Inferior parietal cortex (tissue), 1 donor: ENCODE data around the gene OLAH.
"Not testable (repeated sequence)": the region's sequence is repeated elsewhere in the genome, so short reads cannot be mapped to it uniquely, and the experiment has no call there.

ENCODE experiments used
- DNase-seq: peaks from one replicate; pipeline ENCODE4 v3.0.0-alpha.2; 2016; ENCODE audit errors: extremely low spot score

The OLAH gene

DNA sequence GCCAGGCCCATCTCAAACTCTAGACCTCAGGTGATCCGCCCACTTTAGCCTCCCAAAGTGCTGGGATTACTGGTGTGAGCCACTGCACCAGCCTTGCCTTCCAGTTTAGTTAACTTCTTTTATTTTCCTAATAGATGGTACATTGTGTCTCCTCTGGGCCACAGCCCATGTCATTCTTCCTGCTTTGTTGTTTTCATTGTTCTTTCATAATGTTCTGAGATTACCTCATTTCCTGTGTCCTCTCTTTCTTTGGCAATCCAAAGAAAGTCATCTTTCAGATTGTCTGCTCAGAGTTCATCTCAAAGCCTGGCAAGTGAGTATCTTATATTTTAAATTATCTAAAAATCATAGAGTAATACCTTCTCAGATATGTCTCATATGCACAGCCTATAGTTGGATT, at the start of gene OLAH:
Gene OLAH (plus strand): TSS at position 270 of the 400 bp plus-strand sequence. CDS start 3,346 bp downstream, outside the sequence.
- no peak for DNase-seq

DNA sequence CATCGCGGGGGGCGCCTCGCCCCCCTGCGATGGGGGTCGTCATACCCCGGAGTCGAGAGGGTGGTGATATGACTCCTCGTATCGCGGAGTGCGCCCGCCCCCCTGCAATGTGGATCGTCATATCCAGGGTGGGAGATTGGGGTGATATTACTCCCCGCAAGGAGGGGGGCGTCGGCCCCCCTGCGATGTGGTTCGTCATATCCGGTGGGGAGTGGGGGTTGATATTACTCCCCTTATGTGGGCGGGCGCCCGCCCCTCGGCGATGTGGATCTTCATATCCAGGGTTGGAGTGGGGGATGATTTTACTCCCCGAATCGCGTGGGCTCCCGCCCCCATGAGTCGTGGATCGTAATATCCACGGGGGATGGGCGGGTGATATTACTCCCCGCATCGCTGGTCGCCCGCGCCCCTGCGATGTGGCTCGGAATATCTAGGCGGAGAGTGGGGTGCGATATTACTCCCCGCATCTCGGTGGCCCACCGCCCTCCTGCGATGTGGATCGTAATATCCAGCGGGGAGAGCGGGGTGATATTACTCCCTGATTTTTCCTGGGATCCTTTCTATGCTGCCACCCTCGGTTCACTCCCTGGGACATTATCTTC, 47.7 kb upstream of the OLAH start:
- DNase-seq: no peak

DNA sequence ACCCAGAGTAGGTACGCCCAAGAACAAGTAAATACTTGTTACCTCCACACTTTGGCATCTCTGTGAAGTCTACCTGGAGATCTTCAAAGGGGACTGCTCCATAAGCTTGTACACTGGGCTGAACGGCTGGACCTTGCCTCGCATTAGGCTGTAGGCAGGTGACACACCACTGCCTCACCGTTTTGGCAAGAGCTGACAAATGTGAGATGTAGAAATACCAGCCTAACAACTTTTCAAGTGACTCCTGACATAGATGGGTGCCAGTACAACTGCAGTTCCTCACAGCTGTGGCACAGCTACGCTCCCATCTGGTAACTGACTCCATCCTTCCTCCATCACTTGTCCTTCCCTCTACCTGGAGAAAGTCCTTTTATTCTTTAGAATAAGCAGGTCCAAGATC, 30.2 kb upstream of the OLAH start:
- not testable (repeated sequence) for DNase-seq

DNA sequence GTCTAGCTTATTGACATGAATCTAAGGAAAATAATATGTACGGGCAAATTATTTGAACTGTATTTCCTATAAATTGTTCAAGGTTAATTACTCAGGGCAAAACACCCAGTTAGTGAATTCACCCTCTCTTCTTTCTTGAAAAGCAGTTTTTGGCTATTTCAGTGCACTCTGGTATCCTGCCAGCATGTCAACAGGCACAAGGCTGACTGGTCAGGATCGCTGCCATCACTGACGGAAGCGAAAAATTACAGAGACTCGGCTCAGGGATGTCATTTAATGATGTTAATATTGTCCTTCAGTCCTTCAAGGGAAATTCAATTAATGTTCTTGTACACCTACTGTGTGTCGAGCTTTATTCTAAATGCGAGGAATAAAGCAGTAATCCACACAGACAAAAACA, 28.3 kb upstream of the OLAH start:
- DNase-seq: peak; percentile 3

DNA sequence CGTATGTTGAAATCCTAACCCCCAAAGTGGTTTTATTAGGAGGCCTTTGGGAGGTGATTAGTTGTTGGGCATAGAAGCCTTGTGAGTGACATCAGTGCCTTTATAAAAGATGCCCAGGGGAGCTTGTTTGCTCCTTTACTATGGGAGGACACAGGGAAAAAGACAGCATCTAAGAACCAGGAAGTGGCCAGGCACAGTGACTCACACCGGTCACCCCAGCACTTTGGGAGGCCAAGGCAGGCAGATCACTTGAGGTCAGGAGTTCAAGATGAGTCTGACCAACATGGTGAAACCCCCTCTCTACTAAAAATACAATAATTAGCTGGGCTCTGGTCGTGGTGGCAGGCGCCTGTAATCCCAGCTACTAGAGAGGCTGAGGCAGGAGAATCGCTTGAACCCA, 22.8 kb upstream of the OLAH start:
- not testable (repeated sequence) for DNase-seq

DNA sequence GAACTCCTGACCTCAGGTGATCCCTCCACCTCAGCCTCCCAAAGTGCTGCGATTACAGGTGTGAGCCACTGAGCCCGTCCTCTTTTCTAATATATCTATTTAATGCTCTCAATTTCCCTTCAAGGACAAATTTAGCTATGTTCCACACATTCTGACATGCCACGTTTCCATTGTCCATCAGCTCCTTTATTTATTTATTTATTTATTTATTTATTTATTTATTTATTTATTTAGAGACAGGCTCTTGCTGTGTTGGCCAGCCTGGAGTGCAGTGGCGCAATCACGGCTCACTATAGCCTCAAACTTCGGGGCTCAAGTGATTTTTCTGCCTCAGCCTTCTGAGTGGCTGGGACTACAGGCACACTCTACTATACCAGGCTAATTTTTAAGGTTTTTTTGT, 20.7 kb upstream of the OLAH start:
- DNase-seq: not testable (repeated sequence)

DNA sequence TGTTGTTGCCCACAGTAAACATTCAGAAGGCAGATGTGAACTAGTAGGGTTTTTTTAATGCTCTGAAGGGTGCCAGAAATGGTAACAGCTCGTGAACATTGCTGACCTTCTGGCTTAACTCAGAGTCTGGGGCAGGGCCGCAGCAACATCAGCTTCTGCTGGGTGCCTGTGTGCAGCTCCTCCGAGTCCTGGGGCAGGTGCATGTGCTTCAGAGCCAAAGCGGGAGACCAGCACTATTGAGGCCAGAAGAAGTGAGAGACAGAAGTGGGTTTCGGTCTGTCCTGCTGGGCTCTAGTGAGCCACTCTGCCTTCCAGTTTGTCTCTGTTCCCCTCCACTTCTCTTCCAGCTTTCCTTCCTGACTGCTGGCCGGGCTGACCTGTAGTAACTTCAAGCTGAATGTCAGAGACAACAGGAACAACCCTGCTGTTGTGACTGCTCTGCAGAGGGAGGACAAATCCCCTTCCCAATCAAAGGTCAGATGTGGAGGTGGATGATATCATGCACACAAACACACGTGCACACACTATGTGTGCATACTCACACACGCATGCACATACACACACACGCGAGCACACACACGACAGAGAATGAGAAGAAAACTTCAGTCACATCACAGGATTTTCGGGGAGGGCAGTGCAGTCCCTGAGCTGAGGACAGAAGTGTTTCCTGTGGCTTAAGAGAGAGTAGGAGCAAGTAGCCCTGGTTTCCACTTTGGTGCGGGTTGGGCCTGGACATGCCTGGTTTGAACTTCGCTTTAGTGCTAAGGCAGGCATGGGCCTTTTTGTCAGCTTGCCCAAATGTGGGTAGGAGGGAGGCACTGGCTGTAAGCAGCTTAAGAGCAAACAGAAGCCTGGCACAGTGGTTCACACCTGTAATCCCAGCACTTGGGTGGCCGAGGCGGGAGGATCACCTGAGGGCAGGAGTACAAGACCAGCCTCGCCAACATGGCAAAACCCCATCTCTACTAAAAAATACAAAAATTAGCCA, 19.4 kb upstream of the OLAH start:
- DNase-seq: not testable (repeated sequence)

DNA sequence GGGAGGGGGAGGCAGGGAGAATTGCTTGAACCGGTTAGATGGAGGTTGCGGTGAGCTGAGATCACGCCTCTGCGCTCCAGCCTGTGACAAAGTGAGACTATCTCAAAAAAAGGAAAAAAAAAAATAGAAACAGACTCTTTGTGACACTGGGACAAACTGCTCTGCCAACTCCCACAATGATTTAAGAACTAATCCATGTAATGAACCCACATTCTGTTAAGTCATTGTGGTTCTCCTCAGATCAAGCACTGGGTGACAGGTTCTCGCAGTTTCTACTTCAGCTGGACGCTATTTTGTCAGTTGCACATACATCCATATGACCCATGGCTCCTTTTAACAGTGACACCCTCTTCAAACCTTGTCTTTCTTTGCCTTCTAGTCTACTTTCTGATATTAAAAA, 18.7 kb upstream of the OLAH start:
- DNase-seq: not testable (repeated sequence)

DNA sequence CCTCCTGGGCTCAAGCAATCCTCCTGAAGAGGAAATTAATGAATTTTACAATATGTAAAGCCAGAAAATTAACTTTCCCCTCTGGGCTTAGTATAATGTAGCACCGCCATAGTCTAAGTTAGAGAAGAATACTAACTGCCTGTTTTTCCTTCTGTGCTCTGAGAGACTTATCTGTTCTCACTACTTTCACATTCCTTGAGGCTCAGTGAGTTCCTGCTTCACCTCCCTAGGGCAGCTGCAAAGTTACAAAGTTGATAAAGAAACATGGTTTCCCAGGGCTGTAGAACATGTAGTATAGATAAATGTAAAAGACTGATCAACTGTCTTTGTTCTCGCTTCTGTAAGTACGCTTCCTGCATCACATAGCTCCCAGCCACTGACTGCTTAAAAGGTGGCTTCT, 16.0 kb upstream of the OLAH start:
- DNase-seq: no peak

DNA sequence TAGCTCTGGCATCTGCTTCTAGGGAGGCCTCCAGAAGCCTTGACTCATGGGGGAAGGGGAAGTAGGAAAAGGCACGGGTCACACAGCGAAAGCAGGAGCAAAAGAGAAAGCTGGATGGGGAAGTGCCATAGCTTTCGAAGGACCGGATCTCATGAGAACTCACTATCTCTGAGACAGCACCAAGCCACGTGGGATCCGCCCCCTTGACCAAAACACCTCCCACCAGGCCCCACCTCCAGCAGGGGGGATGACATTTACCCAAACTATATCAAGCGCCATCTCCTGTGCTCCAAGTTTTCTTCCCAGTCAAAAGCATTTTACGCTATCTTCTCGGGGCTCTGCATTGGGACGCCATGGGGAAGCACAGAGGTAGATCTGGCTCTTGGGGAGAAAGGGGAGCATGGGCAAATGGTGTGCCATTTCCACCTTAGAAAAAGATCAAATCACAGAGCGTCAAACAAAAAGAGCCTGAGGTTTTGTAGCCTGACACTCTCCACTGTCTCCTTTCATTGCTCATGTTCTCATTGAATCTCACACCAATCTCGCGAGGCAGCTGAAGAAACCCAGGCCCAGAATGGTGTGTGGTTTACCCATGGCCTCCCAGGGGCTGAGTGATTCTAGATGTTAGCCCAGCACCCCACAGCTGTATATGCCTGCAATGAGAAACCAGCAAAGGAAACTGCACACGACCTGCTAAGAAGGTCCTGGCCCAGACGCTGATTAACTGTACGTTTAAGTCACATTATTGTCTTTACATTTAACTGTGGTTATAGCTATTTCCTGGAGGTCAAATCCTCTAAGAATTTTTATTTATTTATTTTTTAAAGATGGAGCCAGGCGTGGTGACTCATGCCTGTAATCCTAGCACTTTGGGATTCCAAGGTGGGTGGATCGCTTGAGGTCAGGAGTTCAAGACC, 8.1 kb upstream of the OLAH start:
- peak; percentile 9 for DNase-seq

DNA sequence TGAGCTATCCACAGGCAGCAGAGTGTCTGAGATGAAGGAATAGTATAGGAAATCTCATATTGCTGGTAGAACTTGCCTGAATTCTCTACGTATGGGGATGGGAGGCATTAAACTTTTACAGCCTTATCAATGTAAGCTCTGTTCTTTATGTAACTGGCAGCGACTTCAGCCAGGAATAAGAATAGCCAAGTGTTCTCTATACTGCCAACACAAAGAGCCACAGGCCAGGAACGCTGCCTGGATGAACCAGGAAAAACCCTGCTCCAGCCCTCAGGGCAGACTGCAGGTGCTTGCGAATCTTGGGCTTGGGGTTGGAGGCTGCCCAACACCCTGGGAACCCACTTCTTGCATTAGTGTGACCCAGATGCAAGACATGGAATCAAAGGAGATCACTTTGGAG, 6.1 kb upstream of the OLAH start:
- DNase-seq: no peak

DNA sequence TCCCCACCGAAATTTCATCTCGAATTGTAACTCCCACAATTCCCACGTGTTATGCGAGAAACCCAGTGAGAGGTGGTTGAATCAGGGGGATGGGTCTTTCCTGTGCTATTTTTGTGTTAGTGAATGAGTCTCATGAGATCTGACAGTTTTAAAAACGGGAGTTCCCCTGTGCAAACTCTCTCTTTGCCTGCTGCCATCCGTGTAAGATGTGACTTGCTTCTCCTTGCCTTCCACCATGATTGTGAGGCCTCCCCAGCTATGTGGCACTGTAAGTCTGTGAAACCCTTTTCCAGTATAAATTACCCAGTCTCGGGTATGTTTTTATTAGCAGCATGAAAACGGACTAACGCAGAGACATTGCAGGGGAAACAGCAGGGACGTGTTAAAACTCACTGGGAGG, 5.3 kb upstream of the OLAH start:
- DNase-seq: no peak

DNA sequence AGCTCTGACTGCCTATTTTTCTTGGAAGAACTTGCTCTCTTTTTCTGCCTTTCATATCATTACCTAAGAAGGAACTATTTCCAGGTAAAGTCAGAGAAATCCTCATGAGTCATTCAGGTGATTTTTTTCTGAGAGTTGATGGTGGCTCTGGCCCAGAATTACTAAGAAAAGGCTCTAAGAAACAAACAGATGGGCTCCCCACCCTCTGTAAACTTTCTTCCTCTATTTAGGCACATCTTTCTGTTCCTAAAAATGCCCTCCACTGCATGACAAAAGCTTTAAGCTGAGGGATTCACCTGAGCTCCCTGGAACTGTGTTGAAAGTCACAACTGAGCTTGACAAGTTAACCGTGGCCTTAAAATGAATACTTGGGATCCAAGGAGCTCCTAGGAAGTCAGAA, 1.6 kb downstream of the OLAH start:
- no peak for DNase-seq

DNA sequence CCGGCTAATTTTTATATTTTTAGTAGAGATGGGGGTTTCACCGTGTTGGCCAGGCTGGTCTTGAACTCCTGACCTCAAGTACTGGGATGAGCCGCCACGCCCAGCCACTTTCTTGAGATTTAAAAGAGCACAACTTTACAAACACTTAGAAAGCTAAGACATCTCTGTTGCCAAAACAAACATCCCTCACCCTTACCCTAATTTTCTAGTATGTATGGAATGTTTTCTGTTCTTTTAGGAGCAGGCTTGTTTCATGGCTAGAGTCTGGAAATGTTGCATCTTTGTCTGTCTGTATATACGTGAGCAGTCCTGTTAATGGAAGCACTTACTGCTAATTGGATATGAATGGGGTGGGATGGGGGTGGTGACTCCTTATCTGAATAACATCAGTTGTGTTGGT, 2.9 kb downstream of the OLAH start:
- no peak for DNase-seq

DNA sequence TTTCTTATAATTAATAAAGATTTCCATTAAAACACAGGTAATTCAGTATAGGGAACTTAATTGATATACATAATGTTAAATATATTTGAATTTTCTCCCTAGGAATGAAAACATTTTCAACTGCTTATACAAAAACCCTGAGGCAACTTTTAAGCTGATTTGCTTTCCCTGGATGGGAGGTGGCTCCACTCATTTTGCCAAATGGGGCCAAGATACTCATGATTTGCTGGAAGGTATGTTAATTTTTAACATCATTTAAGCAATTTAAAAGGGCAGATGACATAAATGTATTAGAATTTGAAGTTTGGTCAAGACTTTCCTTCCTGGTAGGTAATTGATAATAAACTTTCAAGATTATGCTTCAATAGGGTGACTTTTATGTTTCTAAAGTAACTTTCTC, 5.8 kb downstream of the OLAH start:
- no peak for DNase-seq

DNA sequence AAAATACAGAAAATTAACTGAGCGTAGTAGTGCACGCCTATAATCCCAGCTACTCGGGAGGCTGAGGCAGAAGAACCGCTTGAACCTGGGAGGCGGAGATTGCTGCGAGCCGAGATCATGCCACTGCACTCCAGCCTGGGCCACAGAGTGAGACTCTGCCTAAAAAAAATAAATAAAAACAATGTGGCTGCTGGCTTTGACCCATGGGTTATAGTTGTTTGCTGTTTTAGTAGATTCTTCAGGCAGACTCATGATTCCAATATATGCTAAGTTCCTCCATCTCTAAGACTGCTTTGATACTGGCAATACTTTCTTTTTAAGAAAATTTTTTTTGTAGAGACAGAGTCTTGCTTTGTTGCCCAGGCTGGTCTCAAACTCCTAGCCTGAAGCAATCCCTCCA, 8.4 kb downstream of the OLAH start:
- DNase-seq: no peak

DNA sequence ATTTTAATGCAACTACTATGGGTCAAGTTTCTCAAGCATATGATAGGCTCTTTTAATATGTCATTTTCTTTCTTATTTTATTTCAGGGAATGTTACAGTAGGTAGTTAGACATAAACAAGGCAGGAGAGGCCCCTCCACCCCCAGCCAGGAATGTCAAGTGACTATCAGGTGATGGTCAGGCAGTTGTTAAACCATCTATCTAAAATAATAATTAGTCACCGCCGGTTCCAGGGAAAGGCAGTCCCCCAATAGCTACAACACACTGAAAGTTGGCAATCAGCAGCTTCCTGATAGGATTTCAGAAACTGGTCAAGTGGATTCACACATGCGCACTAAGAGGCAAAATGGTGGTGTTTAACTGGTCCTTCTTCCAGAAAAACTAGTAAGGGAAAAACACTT, 9.3 kb downstream of the OLAH start:
- DNase-seq: no peak

DNA sequence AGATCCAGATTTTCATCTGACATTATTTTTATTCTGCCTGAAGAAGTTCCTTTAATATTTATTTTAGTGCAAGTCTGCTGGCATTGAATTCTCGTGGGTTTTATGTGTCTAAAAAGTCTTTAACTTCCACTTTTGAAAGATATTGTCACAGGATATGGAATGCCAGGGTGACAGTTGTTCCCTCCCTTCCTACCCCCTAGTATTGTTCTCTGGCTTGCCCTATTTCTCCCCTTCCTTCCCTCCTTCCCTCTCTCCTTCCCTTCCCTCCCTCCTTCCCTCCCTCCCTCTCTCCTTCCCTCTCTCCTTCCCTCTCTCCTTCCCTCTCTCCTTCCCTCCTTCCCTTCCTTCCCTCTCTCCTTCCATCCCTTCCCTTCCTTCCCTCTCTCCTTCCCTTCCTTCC, 14.9 kb downstream of the OLAH start:
- no peak for DNase-seq

DNA sequence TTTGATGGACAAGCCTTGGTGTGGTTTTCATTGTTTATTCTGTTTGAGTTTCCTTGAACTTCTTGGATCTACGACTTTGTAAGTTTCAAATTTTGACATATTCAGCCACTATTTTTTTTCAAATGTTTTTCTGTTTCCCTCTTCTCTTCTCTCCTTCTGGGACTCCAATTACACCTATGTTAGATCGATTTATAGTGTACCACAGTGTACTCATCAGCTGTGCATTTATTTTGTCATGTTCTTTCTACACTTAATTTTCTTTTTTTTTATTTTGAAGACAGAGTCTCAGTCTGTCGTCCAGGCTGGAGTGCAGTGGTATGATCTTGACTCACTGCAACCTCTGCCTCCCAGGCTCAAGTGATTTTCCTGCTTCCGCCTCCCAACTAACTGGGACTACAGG, 16.2 kb downstream of the OLAH start:
- no peak for DNase-seq

DNA sequence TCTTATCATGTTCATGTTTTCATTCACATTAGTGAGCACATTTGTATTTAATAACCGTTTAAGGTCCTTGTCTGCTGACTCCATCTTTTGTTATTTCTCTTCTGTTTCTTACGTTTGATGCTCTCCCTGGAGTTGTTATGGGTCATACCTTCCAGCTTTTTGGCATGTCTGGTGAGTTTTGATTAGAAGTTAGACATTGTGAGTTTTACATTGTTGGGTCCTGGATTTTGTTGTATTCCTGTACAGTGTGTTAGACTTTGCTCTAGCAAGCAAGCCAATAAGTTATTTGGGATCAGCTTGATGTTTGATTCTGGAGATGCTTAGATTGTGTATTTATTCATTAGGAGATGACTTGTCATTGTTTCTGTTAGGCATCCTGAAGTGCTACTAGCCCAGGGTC, 16.9 kb downstream of the OLAH start:
- DNase-seq: no peak

DNA sequence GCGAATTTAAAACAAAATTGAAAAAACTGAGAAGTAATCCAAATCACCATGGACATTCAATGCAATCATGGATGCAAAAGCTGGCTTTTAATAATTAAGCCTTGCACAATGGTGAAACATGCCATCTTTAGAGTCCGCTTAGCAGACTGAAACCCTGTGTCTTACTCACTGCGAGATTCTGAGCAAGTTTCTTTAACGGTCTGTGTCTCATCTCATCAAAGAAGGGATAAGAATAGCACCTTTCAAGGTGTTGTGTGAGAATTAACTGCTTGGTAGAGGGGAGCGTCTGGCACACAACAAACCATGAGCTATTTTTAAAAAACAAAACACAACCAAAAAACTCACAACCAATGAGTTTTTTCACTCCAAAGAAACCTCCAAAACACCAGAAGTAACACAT, 23.4 kb downstream of the OLAH start:
- DNase-seq: no peak

DNA sequence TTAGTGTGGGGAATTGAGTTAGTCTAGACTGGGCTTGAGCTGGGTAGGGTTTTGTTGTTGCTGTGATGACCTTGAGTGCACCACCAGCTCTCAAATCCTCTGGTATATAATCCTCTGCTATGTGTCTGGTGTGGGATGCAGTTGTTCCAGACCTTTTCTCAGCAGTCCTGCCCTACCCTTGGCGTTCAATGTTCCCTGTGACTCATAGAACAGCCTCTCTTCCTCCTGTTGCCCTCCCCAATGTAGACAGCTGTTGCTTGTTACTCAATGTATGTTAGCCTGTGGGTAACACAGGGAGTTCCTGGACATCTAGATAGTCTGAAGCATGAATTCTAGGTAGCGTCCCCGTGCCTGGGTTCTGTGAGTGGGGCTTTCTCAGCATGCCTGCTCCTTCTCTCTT, 25.1 kb downstream of the OLAH start:
- no peak for DNase-seq
